CD4-positive, alpha-beta T cell (primary cell): ENCODE data around the gene DYNC1H1. TPM values are rescaled to one million over a fixed set of nuclear protein-coding genes. Genes with fewer than 3 reads are reported as not detected.

Source experiments
- ATAC-seq: fragments of 200-7000 bp; cut with Tn5 transposase; one replicate; pipeline ENCODE4 v1.10.0; 2022; ENCODE audit warnings: mild to moderate bottlenecking; ENCODE audit not compliant: poor library complexity
- CTCF ChIA-PET: fragments of 350-600 bp; sonication (Branson Sonifier 250); formaldehyde crosslinking; loops from one replicate; lab custom pipeline; 2021; ENCODE audit warnings: antibody characterized with exemption, inconsistent platforms; lab: Charles Lee
- POLR2A ChIA-PET: fragments of 350-600 bp; sonication (Branson Sonifier 250); formaldehyde crosslinking; loops from one replicate; lab custom pipeline; 2021; ENCODE audit warnings: antibody characterized with exemption, inconsistent platforms; lab: Charles Lee
- DNase-seq, 14 experiments: peaks; one replicate each; pipeline ENCODE4 v3.0.0-alpha.2; 2013 to 2020; ENCODE audit warnings: mixed read lengths in 2 of 14
- H3K27ac ChIP-seq, 2 donors: one replicate each; pipeline versions ENCODE4 v1.5.1 to v1.7.0; 2013; ENCODE audit warnings: low read length in 2 of 2, low read depth in 1 of 2, mild to moderate bottlenecking in 1 of 2
- H3K27me3 ChIP-seq, 2 experiments: 1 replicate in 1 of 2; 2 replicates in 1 of 2; pipeline versions ENCODE4 v1.6.1 to v1.7.0; 2013; ENCODE audit warnings: low read length in 2 of 2, control low read depth in 1 of 2, mild to moderate bottlenecking in 1 of 2, moderate library complexity in 1 of 2; ENCODE audit not compliant: insufficient read depth in 2 of 2, control insufficient read depth in 1 of 2
- H3K36me3 ChIP-seq: one replicate; pipeline ENCODE4 v1.6.1; 2013; ENCODE audit warnings: low read length, control low read depth; ENCODE audit not compliant: insufficient read depth
- H3K4me1 ChIP-seq: one replicate; pipeline ENCODE4 v1.6.1; 2013; ENCODE audit warnings: low read length, control low read depth; ENCODE audit not compliant: insufficient read depth
- H3K4me3 ChIP-seq: one replicate; pipeline ENCODE4 v1.5.1; 2013; ENCODE audit warnings: mild to moderate bottlenecking, low read length, moderate library complexity
- H3K9me3 ChIP-seq, 2 experiments: 1 replicate in 1 of 2; 2 replicates in 1 of 2; pipeline versions ENCODE4 v1.6.1 to v1.7.0; 2013; ENCODE audit warnings: low read length in 2 of 2, mild to moderate bottlenecking in 2 of 2, control low read depth in 1 of 2, moderate library complexity in 1 of 2; ENCODE audit not compliant: control insufficient read depth in 1 of 2, insufficient read depth in 1 of 2
- H3K27ac Mint-ChIP-seq: one replicate; pipeline ENCODE4 v1.8.0; 2020; ENCODE audit warnings: mixed read lengths
- H3K27me3 Mint-ChIP-seq: one replicate; pipeline ENCODE4 v1.8.0; 2021; ENCODE audit warnings: mixed read lengths
- H3K36me3 Mint-ChIP-seq: one replicate; pipeline ENCODE4 v1.8.0; 2021; ENCODE audit warnings: low read depth, mixed read lengths
- H3K4me1 Mint-ChIP-seq: one replicate; pipeline ENCODE4 v1.8.0; 2021; ENCODE audit warnings: low read depth, mixed read lengths
- H3K4me3 Mint-ChIP-seq: one replicate; pipeline ENCODE4 v1.8.0; 2020; ENCODE audit warnings: mild to moderate bottlenecking, mixed read lengths
- H3K9me3 Mint-ChIP-seq: one replicate; pipeline ENCODE4 v1.8.0; 2020; ENCODE audit warnings: mixed read lengths
- CTCF ChIP-seq: fragments of 200-600 bp; IDR thresholded peaks from one replicate; pipeline ENCODE4 v1.8.0; 2022; ENCODE audit warnings: antibody characterized with exemption, mild to moderate bottlenecking
- intact Hi-C, 2 experiments: fragments of 100-400 bp; cut with DNase I in 1 of 2; cut with micrococcal nuclease in 1 of 2; formaldehyde crosslinking; loops; one replicate each; pipeline versions ENCODE4 v1.15.1 to v1.9.0; 2023 to 2025; cut with DNase I, micrococcal nuclease
- total RNA-seq, 174 experiments: library from RNA in 2 of 174; stranded (reverse) in 2 of 174; gene quantifications; one replicate each; pipeline ENCODE4 v1.2.3 and lab custom pipeline; 2021 to 2026

Gene DYNC1H1
- total RNA-seq, 2 experiments from 2014 or later, result 286 to 293 TPM

GRCh38 chr14:102046337-102047278 is 82.2 kb downstream of the DYNC1H1 start:
- peaks cover 77% of the 10 kb centered on the region for H3K36me3 ChIP-seq
- peaks cover 88% of the 10 kb centered on the region for H3K36me3 Mint-ChIP-seq
- H3K4me1 ChIP-seq, result no peaks in the 10 kb centered on the region
- H3K4me1 Mint-ChIP-seq, result no peaks in the 10 kb centered on the region
- no peaks in the 10 kb centered on the region for H3K27me3 ChIP-seq
- POLR2A ChIA-PET, result no interaction called here
- no peak overlapping the region for H3K4me3 ChIP-seq
- peak in 5 of 14 experiments; percentile 12 to 50 (median 29) for DNase-seq
- no peak overlapping the region for H3K4me3 Mint-ChIP-seq
- H3K9me3 Mint-ChIP-seq, result no peaks in the 10 kb centered on the region
- H3K27ac ChIP-seq, result no peak overlapping the region
- H3K27me3 Mint-ChIP-seq, result no peaks in the 10 kb centered on the region
- CTCF ChIA-PET, result interaction anchor here (0.8 kb wide), 1 partner anchor 50 kb away, joined by 3 read pairs; no protein-coding TSS in a partner anchor
- no peaks in the 10 kb centered on the region for H3K9me3 ChIP-seq
- TF ChIP-seq CTCF, result no peak
- intact Hi-C loops, result loop anchor here in 1 of 2 experiments (5.0 kb wide), 1 partner anchor 51 kb away; no protein-coding TSS in a partner anchor
- ATAC-seq, result no peak
- H3K27ac Mint-ChIP-seq, result no peak overlapping the region

- H3K4me1 Mint-ChIP-seq, result no peaks in the 10 kb centered on the region
- no peaks in the 10 kb centered on the region for H3K27me3 Mint-ChIP-seq
- no peak for TF ChIP-seq CTCF
- H3K4me3 Mint-ChIP-seq, result no peak overlapping the region
- peaks cover 90% of the 10 kb centered on the region for H3K36me3 Mint-ChIP-seq
- Histone ChIP-seq H3K9me3 (no peaks in the 10 kb centered on the region), H3K27ac (no peak overlapping the region), H3K36me3 (peaks cover 73% of the 10 kb centered on the region), H3K27me3 (no peaks in the 10 kb centered on the region), H3K4me1 (no peaks in the 10 kb centered on the region), H3K4me3 (no peak overlapping the region)
- no peaks in the 10 kb centered on the region for H3K9me3 Mint-ChIP-seq
- ChIA-PET POLR2A (no interaction called here), CTCF (no interaction called here)
- intact Hi-C loops, result loop anchor here in 1 of 2 experiments (5.0 kb wide), 1 partner anchor 49 kb away; no protein-coding TSS in a partner anchor
- ATAC-seq, result no peak
- no peak overlapping the region for H3K27ac Mint-ChIP-seq
- DNase-seq, result no peak
These were observed 83.6 kb downstream of the DYNC1H1 start for GRCh38 chr14:102047808-102048540.

GRCh38 chr14:102049258-102050025 is 85.1 kb downstream of the DYNC1H1 start:
- H3K4me1 Mint-ChIP-seq, result no peaks in the 10 kb centered on the region
- TF ChIP-seq CTCF, result no peak
- H3K9me3 Mint-ChIP-seq, result no peaks in the 10 kb centered on the region
- no peak overlapping the region for H3K27ac Mint-ChIP-seq
- Histone ChIP-seq H3K36me3 (peaks cover 59% of the 10 kb centered on the region), H3K4me1 (no peaks in the 10 kb centered on the region), H3K4me3 (no peak overlapping the region), H3K27ac (no peak overlapping the region), H3K27me3 (no peaks in the 10 kb centered on the region), H3K9me3 (no peaks in the 10 kb centered on the region)
- ATAC-seq, result no peak
- ChIA-PET POLR2A (interaction anchor here (0.9 kb wide), 1 partner anchor 37 kb away, joined by 3 read pairs; no protein-coding TSS in a partner anchor), CTCF (interaction anchor here (1.8 kb wide), 1 partner anchor 47 kb away, joined by 5 read pairs; no protein-coding TSS in a partner anchor)
- no peak for DNase-seq
- no peaks in the 10 kb centered on the region for H3K27me3 Mint-ChIP-seq
- intact Hi-C loops, result loop anchor here in 1 of 2 experiments (5.0 kb wide), 1 partner anchor 48 kb away; no protein-coding TSS in a partner anchor
- no peak overlapping the region for H3K4me3 Mint-ChIP-seq
- peaks cover 77% of the 10 kb centered on the region for H3K36me3 Mint-ChIP-seq
